Measurements from ENCODE around the gene CHRNE. TPM values are rescaled to one million over a fixed set of nuclear protein-coding genes. Genes with fewer than 3 reads are reported as not detected.
A peak's percentile ranks its signal among the peaks of the same experiment; 100 is the strongest.

The CHRNE gene
- total and polyA plus RNA-seq, 2 of the 4 experiments (the other 2 are of a cell fraction): under 0.01 to 0.21 TPM

GRCh38 chr17:4945176-4945943 is 42.5 kb upstream of the CHRNE start:
- Histone ChIP-seq H3K27ac (ENCODE audit: insufficient read depth, low read length) (peak overlapping the region; percentile 96), H4K91ac (ENCODE audit: insufficient read depth, low read depth, low read length) (no peak overlapping the region), H4K20me1 (ENCODE audit: insufficient read depth, low read length) (peaks cover 66% of the 10 kb centered on the region), H3K4ac (ENCODE audit: low read depth, low read length) (peak overlapping the region; percentile 74), H2BK15ac (ENCODE audit: low read depth, low read length) (no peak overlapping the region), H3K4me1 (ENCODE audit: control insufficient read depth, insufficient read depth, low read length) (peaks cover 16% of the 10 kb centered on the region), H2BK120ac (ENCODE audit: low read depth, low read length) (no peak overlapping the region), H3K9ac (ENCODE audit: low read depth, low read length) (peak overlapping the region; percentile 97), H3K79me1 (ENCODE audit: low read depth in 1 of 2, low read length in 2 of 2) (peaks cover 12 to 47% of the 10 kb centered on the region in 2 experiments; a peak in 3 of 4 replicates), H3K56ac (ENCODE audit: extremely low read depth, insufficient read depth, low read length) (peak overlapping the region; percentile 26; the same call in 1 of the 2 replicates), H3K4me3 (ENCODE audit: insufficient read depth, low read depth, low read length) (no peak overlapping the region), H2AFZ (replicated peaks; ENCODE audit: low read length, poor library complexity) (no peak overlapping the region), H2BK20ac (ENCODE audit: low read depth, low read length) (no peak overlapping the region), H3K9me1 (ENCODE audit: insufficient read depth, low read length) (peaks cover 9% of the 10 kb centered on the region; the same call in 1 of the 2 replicates), H4K8ac (ENCODE audit: low read depth in 2 of 2, low read length in 2 of 2) (no peak overlapping the region; a peak in 1 of 4 replicates), H3K9me3 (ENCODE audit: control insufficient read depth, insufficient read depth, low read length) (no peaks in the 10 kb centered on the region), H3K23ac (ENCODE audit: low read depth, low read length) (peak overlapping the region; percentile 65), H3K4me2 (ENCODE audit: low read depth, low read length) (peak overlapping the region; percentile 78), H3K27me3 (ENCODE audit: control insufficient read depth, insufficient read depth, low read length) (no peaks in the 10 kb centered on the region), H3K36me3 (ENCODE audit: control insufficient read depth, insufficient read depth, low read length) (peaks cover 41% of the 10 kb centered on the region), H2AK5ac (ENCODE audit: low read depth, low read length) (peak overlapping the region; percentile 94), H2BK5ac (ENCODE audit: low read depth, low read length, poor library complexity, severe bottlenecking) (peak overlapping the region; percentile 98), H3K18ac (ENCODE audit: low read depth, low read length) (no peak overlapping the region), H4K5ac (ENCODE audit: low read depth, low read length) (no peak overlapping the region), H2AK9ac (replicated peaks; ENCODE audit: low read depth, low read length, poor library complexity) (peak overlapping the region; percentile 46), H3K14ac (replicated peaks; ENCODE audit: low read depth, low read length) (peak overlapping the region; percentile 95; the same call in 1 of the 2 replicates)
- no TSS peak for BruUV-seq (replicated peaks)
- in situ Hi-C loops (cut with MboI; ENCODE audit: low sequenced_read_pairs) (no loop called here), intact Hi-C loops (cut with micrococcal nuclease) (no loop called here), dilution Hi-C loops (cut with HindIII; ENCODE audit: low sequenced_read_pairs, unreplicated experiment) (no loop called here)
- peak; percentile 10 for ATAC-seq (ENCODE audit: low read depth)
- peak; percentile 93 for DNase-seq
- TF ChIP-seq RFX5 (IDR thresholded peaks at IDR 0.05; ENCODE audit: low read depth, low read length) (no peak), CHD1 (IDR thresholded peaks at IDR 0.05; ENCODE audit: low read depth, low read length) (no peak), POLR2A (IDR thresholded peaks at IDR 0.05; ENCODE audit: low read depth, low read length) (peak; percentile 34), BHLHE40 (IDR thresholded peaks at IDR 0.05; ENCODE audit: low read depth, low read length) (peak; percentile 57; the same call in 1 of the 2 replicates), USF2 (IDR thresholded peaks at IDR 0.05; ENCODE audit: low read depth, low read length) (no peak), FOS (IDR thresholded peaks at IDR 0.05; ENCODE audit: low read depth, low read length) (peak; percentile 98), MAZ (IDR thresholded peaks at IDR 0.05; ENCODE audit: borderline replicate concordance, low read depth, low read length) (peak; percentile 32; the same call in 1 of the 2 replicates), RAD21 (IDR thresholded peaks at IDR 0.05; ENCODE audit: low read length) (0 out of 2 replicates have a peak, but pooled peaks have one; percentile 8), CEBPB (IDR thresholded peaks at IDR 0.05; ENCODE audit: low read depth, low read length) (peak; percentile 36; the same call in 1 of the 2 replicates), NFE2L2 (IDR thresholded peaks at IDR 0.05; ENCODE audit: low read depth, low read length) (0 out of 2 replicates have a peak, but pooled peaks have one; percentile 19), SMC3 (IDR thresholded peaks at IDR 0.05; ENCODE audit: low read depth, low read length) (no peak), MXI1 (IDR thresholded peaks at IDR 0.05; ENCODE audit: borderline replicate concordance, low read depth, low read length) (peak; percentile 62; the same call in 1 of the 2 replicates), RCOR1 (IDR thresholded peaks at IDR 0.05; ENCODE audit: insufficient replicate concordance, low read length) (no peak)
- WGBS, 2 experiments (ENCODE audit: extremely low coverage in 2 of 2, insufficient read length in 1 of 2): 0 to 100% methylated on average over 1 of the region's 7 CpGs
- POLR2A ChIA-PET (ENCODE audit: unreplicated experiment): interaction anchor here (0.7 to 2.2 kb wide), 3 partner anchors 22 to 52 kb away, joined by 3 to 6 read pairs (median 4); partner anchors contain the start of genes CAMTA2, INCA1 and SPAG7
- CTCF ChIA-PET: no interaction called here
